ENCODE measurements around the gene GMDS. TPM values are rescaled to one million over a fixed set of nuclear protein-coding genes. Genes with fewer than 3 reads are reported as not detected.

The GMDS gene
- total and polyA plus RNA-seq, 2 of the 4 experiments (the other 2 are of a cell fraction): 7.3 to 21.9 TPM

- Histone ChIP-seq H4K5ac (ENCODE audit: low read depth, low read length) (no peak overlapping the region; the same call in 1 of the 2 replicates), H3K4me3 (ENCODE audit: insufficient read depth, low read depth, low read length) (peak overlapping the region; percentile 85), H4K8ac (ENCODE audit: low read depth in 2 of 2, low read length in 2 of 2) (no peak overlapping the region), H3K4ac (ENCODE audit: low read depth, low read length) (no peak overlapping the region), H4K20me1 (ENCODE audit: insufficient read depth, low read length) (peaks cover 16% of the 10 kb centered on the region), H3K56ac (ENCODE audit: extremely low read depth, insufficient read depth, low read length) (no peak overlapping the region), H2BK5ac (ENCODE audit: low read depth, low read length, poor library complexity, severe bottlenecking) (no peak overlapping the region), H3K4me1 (ENCODE audit: control insufficient read depth, insufficient read depth, low read length) (peaks cover 2% of the 10 kb centered on the region; the same call in 1 of the 2 replicates), H4K91ac (ENCODE audit: insufficient read depth, low read depth, low read length) (no peak overlapping the region), H2BK20ac (ENCODE audit: low read depth, low read length) (no peak overlapping the region), H3K9me3 (ENCODE audit: control insufficient read depth, insufficient read depth, low read length) (no peaks in the 10 kb centered on the region), H2BK15ac (ENCODE audit: low read depth, low read length) (no peak overlapping the region), H3K14ac (replicated peaks; ENCODE audit: low read depth, low read length) (no peak overlapping the region), H2BK120ac (ENCODE audit: low read depth, low read length) (peak overlapping the region; percentile 62; the same call in 1 of the 2 replicates), H3K23ac (ENCODE audit: low read depth, low read length) (no peak overlapping the region), H3K36me3 (ENCODE audit: control insufficient read depth, insufficient read depth, low read length) (peaks cover 15% of the 10 kb centered on the region), H3K9ac (ENCODE audit: low read depth, low read length) (no peak overlapping the region), H3K27ac (ENCODE audit: insufficient read depth, low read length) (no peak overlapping the region; the same call in 1 of the 2 replicates), H3K9me1 (ENCODE audit: insufficient read depth, low read length) (no peaks in the 10 kb centered on the region), H3K18ac (ENCODE audit: low read depth, low read length) (no peak overlapping the region), H2AK5ac (ENCODE audit: low read depth, low read length) (no peak overlapping the region), H3K79me1 (ENCODE audit: low read depth in 1 of 2, low read length in 2 of 2) (peaks cover 10 to 24% of the 10 kb centered on the region in 2 experiments), H3K4me2 (ENCODE audit: low read depth, low read length) (no peak overlapping the region), H3K27me3 (ENCODE audit: control insufficient read depth, insufficient read depth, low read length) (no peaks in the 10 kb centered on the region), H2AFZ (replicated peaks; ENCODE audit: low read length, poor library complexity) (peak overlapping the region; percentile 77), H2AK9ac (replicated peaks; ENCODE audit: low read depth, low read length, poor library complexity) (no peak overlapping the region)
- WGBS, 2 experiments (ENCODE audit: extremely low coverage in 2 of 2, insufficient read length in 1 of 2): 45% methylated on average over 34 of the region's 85 CpGs; no CpG with 5 or more reads in 1 of the 2 experiments
- ChIA-PET POLR2A (ENCODE audit: unreplicated experiment) (no interaction called here), CTCF (interaction anchor here (1.3 kb wide), 1 partner anchor 10 kb away, joined by 4 read pairs; no protein-coding TSS in a partner anchor)
- DNase-seq (no peak), ATAC-seq (ENCODE audit: low read depth) (no peak)
- in situ Hi-C loops (cut with MboI; ENCODE audit: low sequenced_read_pairs) (no loop called here), dilution Hi-C loops (cut with HindIII; ENCODE audit: low sequenced_read_pairs, unreplicated experiment) (no loop called here), intact Hi-C loops (cut with micrococcal nuclease) (loop anchor here (5.0 to 10.0 kb wide), 5 partner anchors 153 to 420 kb away; no protein-coding TSS in a partner anchor)
- no peak for TF ChIP-seq MXI1 (IDR thresholded peaks at IDR 0.05; ENCODE audit: borderline replicate concordance, low read depth, low read length)
- TF ChIP-seq CHD1 (IDR thresholded peaks at IDR 0.05; ENCODE audit: low read depth, low read length): no peak
- TF ChIP-seq, protein P1, sequence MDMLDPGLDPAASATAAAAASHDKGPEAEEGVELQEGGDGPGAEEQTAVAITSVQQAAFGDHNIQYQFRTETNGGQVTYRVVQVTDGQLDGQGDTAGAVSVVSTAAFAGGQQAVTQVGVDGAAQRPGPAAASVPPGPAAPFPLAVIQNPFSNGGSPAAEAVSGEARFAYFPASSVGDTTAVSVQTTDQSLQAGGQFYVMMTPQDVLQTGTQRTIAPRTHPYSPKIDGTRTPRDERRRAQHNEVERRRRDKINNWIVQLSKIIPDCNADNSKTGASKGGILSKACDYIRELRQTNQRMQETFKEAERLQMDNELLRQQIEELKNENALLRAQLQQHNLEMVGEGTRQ (IDR thresholded peaks at IDR 0.05; ENCODE audit: low read depth, low read length): no peak
- TF ChIP-seq SMC3 (IDR thresholded peaks at IDR 0.05; ENCODE audit: low read depth, low read length): no peak
- no peak for TF ChIP-seq BHLHE40 (IDR thresholded peaks at IDR 0.05; ENCODE audit: low read depth, low read length)
- TF ChIP-seq MAZ (IDR thresholded peaks at IDR 0.05; ENCODE audit: borderline replicate concordance, low read depth, low read length): no peak
- no peak for TF ChIP-seq NFE2L2 (IDR thresholded peaks at IDR 0.05; ENCODE audit: low read depth, low read length)
- TF ChIP-seq FOS (IDR thresholded peaks at IDR 0.05; ENCODE audit: low read depth, low read length): no peak
- TF ChIP-seq, protein P2, sequence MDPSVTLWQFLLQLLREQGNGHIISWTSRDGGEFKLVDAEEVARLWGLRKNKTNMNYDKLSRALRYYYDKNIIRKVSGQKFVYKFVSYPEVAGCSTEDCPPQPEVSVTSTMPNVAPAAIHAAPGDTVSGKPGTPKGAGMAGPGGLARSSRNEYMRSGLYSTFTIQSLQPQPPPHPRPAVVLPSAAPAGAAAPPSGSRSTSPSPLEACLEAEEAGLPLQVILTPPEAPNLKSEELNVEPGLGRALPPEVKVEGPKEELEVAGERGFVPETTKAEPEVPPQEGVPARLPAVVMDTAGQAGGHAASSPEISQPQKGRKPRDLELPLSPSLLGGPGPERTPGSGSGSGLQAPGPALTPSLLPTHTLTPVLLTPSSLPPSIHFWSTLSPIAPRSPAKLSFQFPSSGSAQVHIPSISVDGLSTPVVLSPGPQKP (IDR thresholded peaks at IDR 0.05; ENCODE audit: borderline replicate concordance, low read depth, low read length): no peak
- TF ChIP-seq POLR2A (IDR thresholded peaks at IDR 0.05; ENCODE audit: low read depth, low read length): no peak
- no peak for TF ChIP-seq RFX5 (IDR thresholded peaks at IDR 0.05; ENCODE audit: low read depth, low read length)
- no peak for TF ChIP-seq MAFK (IDR thresholded peaks at IDR 0.05; ENCODE audit: low read depth, low read length)
- TF ChIP-seq, protein P3, sequence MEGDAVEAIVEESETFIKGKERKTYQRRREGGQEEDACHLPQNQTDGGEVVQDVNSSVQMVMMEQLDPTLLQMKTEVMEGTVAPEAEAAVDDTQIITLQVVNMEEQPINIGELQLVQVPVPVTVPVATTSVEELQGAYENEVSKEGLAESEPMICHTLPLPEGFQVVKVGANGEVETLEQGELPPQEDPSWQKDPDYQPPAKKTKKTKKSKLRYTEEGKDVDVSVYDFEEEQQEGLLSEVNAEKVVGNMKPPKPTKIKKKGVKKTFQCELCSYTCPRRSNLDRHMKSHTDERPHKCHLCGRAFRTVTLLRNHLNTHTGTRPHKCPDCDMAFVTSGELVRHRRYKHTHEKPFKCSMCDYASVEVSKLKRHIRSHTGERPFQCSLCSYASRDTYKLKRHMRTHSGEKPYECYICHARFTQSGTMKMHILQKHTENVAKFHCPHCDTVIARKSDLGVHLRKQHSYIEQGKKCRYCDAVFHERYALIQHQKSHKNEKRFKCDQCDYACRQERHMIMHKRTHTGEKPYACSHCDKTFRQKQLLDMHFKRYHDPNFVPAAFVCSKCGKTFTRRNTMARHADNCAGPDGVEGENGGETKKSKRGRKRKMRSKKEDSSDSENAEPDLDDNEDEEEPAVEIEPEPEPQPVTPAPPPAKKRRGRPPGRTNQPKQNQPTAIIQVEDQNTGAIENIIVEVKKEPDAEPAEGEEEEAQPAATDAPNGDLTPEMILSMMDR (conservative IDR thresholded peaks at IDR 0.05; ENCODE audit: low read depth, low read length): no peak
- BruUV-seq (replicated peaks): no TSS peak
Measured at GRCh38 chr6:1614448-1615150, 630.8 kb downstream of the GMDS start.
